ENCODE measurements around the gene CSNK1A1L.

Gene CSNK1A1L

DNA sequence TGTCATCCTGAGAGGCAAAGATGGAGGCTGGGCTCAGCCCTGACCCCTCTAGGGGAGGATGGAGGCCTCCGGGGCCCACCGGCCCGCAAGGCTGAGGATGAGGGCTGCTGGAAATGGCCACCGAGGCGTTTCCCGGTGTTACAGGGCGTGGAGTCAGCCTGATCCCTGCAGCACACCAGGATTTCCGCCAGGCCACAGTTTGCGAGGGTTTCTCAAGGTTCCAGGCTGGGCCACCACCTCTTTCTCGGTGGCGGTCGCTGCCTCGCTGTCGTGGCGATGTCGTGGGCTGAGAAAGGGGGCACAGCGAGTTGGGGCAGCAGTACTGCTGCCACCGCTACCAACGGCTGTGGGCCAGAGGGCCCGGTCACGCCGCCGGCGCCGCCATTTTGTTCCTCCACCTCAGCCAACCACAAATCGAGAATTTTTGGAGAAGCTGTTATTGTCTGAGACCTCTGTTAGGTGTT, at the start of gene CSNK1A1L:
Gene CSNK1A1L (minus strand): TSS at position 414 of the 464 bp plus-strand sequence. CDS start 408 bp downstream, at position 6.
- POLR2A ChIA-PET = no interaction called here
- TF ChIP-seq FOXM1 (IDR thresholded peaks at IDR 0.05; ENCODE audit: borderline replicate concordance) (no peak), NFRKB (IDR thresholded peaks at IDR 0.05) (no peak), PKNOX1 (IDR thresholded peaks at IDR 0.05) (no peak), CTBP1 (IDR thresholded peaks at IDR 0.05; ENCODE audit: borderline replicate concordance) (no peak), TARDBP (IDR thresholded peaks at IDR 0.05) (no peak), BHLHE40 (IDR thresholded peaks at IDR 0.05; ENCODE audit: borderline replicate concordance) (no peak), L3MBTL2 (conservative IDR thresholded peaks at IDR 0.05) (no peak), ZNF384 (IDR thresholded peaks at IDR 0.05) (no peak), FOXK2 (IDR thresholded peaks at IDR 0.05) (no peak), ELF4 (IDR thresholded peaks at IDR 0.05) (no peak), SP1 (IDR thresholded peaks at IDR 0.05) (no peak), HDGF (IDR thresholded peaks at IDR 0.05; ENCODE audit: borderline replicate concordance) (no peak), ARNT (IDR thresholded peaks at IDR 0.05) (no peak), SUZ12 (IDR thresholded peaks at IDR 0.05) (no peak), LEF1 (IDR thresholded peaks at IDR 0.05; ENCODE audit: borderline replicate concordance) (no peak), FOXA1 (IDR thresholded peaks at IDR 0.05) (no peak)
- DNase-seq (ENCODE audit: extremely low spot score) = no peak
- CTCF ChIA-PET = no interaction called here

- TF ChIP-seq ZNF384 (IDR thresholded peaks at IDR 0.05) (no peak), LEF1 (IDR thresholded peaks at IDR 0.05; ENCODE audit: borderline replicate concordance) (no peak), SP1 (IDR thresholded peaks at IDR 0.05) (no peak), HDGF (IDR thresholded peaks at IDR 0.05; ENCODE audit: borderline replicate concordance) (no peak), PKNOX1 (IDR thresholded peaks at IDR 0.05) (no peak)
- ChIA-PET CTCF (no interaction called here), POLR2A (no interaction called here)
- DNase-seq (ENCODE audit: extremely low spot score) = no peak
Observed at GRCh38 chr13:37149380-37149779, 43.9 kb upstream of the CSNK1A1L start.

DNA sequence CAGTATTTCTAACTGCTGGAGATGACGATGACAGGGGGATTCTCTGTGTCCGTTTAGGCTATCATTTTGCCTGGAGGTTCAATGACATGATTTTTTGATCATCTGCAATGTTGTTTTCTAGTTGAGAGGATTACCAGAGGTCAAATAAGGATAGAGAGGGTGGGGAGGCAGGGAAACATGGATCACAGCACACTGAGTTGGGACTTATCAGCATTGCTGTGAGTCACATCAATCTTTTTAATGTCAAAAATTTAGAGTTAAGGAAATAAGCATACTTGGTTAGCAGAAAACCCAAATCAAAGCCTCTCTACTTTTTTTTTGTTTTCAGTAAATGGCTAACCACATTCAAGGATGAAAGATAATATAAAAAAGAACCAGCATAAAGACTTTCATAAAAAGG, 43.0 kb upstream of the CSNK1A1L start:
- TF ChIP-seq ELF4 (IDR thresholded peaks at IDR 0.05) (no peak), LEF1 (IDR thresholded peaks at IDR 0.05; ENCODE audit: borderline replicate concordance) (no peak), FOXA1 (IDR thresholded peaks at IDR 0.05) (no peak), ARNT (IDR thresholded peaks at IDR 0.05) (no peak), HDGF (IDR thresholded peaks at IDR 0.05; ENCODE audit: borderline replicate concordance) (no peak), FOXK2 (IDR thresholded peaks at IDR 0.05) (no peak), PKNOX1 (IDR thresholded peaks at IDR 0.05) (no peak), NFRKB (IDR thresholded peaks at IDR 0.05) (no peak), SP1 (IDR thresholded peaks at IDR 0.05) (no peak), L3MBTL2 (conservative IDR thresholded peaks at IDR 0.05) (no peak), FOXM1 (IDR thresholded peaks at IDR 0.05; ENCODE audit: borderline replicate concordance) (no peak), CTBP1 (IDR thresholded peaks at IDR 0.05; ENCODE audit: borderline replicate concordance) (no peak), BHLHE40 (IDR thresholded peaks at IDR 0.05; ENCODE audit: borderline replicate concordance) (no peak), ZNF384 (IDR thresholded peaks at IDR 0.05) (no peak), SUZ12 (IDR thresholded peaks at IDR 0.05) (no peak), TARDBP (IDR thresholded peaks at IDR 0.05) (no peak)
- CTCF ChIA-PET = no interaction called here
- POLR2A ChIA-PET = no interaction called here
- DNase-seq (ENCODE audit: extremely low spot score) = no peak

DNA sequence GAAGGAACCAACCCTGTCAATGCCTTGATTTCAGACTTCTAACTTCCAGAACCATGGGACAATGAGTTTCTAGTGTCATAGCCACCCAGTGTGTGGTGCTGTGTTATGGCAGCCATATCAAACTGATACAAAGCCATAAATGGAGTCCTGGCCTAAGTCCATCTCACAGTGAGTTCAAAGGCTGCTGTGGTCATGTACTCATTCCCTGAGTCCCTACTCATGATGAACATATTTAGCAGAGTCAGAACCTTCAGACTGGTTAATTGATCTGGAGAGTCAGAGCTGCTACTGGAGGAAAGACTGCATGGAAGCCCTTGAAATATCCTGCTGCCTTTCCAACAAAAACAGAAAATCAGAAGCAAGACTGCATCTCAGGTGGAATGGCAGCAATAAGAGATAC, 39.2 kb upstream of the CSNK1A1L start:
- no peak for DNase-seq (ENCODE audit: extremely low spot score)
- CTCF ChIA-PET = no interaction called here
- TF ChIP-seq PKNOX1 (IDR thresholded peaks at IDR 0.05) (no peak), TARDBP (IDR thresholded peaks at IDR 0.05) (no peak), HDGF (IDR thresholded peaks at IDR 0.05; ENCODE audit: borderline replicate concordance) (no peak), FOXA1 (IDR thresholded peaks at IDR 0.05) (no peak), SUZ12 (IDR thresholded peaks at IDR 0.05) (no peak), FOXM1 (IDR thresholded peaks at IDR 0.05; ENCODE audit: borderline replicate concordance) (no peak), ELF4 (IDR thresholded peaks at IDR 0.05) (no peak), BHLHE40 (IDR thresholded peaks at IDR 0.05; ENCODE audit: borderline replicate concordance) (no peak), ZNF384 (IDR thresholded peaks at IDR 0.05) (no peak), NFRKB (IDR thresholded peaks at IDR 0.05) (no peak), FOXK2 (IDR thresholded peaks at IDR 0.05) (no peak), LEF1 (IDR thresholded peaks at IDR 0.05; ENCODE audit: borderline replicate concordance) (no peak), SP1 (IDR thresholded peaks at IDR 0.05) (no peak), CTBP1 (IDR thresholded peaks at IDR 0.05; ENCODE audit: borderline replicate concordance) (no peak), L3MBTL2 (conservative IDR thresholded peaks at IDR 0.05) (no peak), ARNT (IDR thresholded peaks at IDR 0.05) (no peak)
- POLR2A ChIA-PET = no interaction called here

GRCh38 chr13:37143911-37144310, 38.4 kb upstream of the CSNK1A1L start:
- ChIA-PET CTCF (no interaction called here), POLR2A (no interaction called here)

DNA sequence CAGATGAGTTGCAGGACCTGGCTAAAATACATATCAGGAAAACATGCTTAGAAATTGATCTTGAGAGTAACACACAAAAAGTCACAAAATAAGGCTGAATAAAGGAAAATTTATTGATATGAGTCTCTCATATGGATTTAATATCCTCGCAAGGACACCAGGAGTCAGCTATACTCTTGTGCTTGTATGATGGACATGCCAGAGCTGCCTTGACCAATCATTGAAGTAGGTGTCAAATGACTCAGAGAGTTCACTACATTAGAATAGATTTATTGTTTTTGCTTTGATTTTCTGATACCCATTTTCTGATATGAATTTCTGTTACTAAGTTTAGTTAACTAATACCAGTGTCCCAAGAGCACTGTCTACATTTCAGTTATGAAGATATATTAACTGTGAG, 37.4 kb upstream of the CSNK1A1L start:
- CTCF ChIA-PET = no interaction called here
- POLR2A ChIA-PET = no interaction called here
- TF ChIP-seq ELF4 (IDR thresholded peaks at IDR 0.05) = no peak
- TF ChIP-seq PKNOX1 (IDR thresholded peaks at IDR 0.05) = no peak
- TF ChIP-seq FOXK2 (IDR thresholded peaks at IDR 0.05) = no peak
- no peak for TF ChIP-seq FOXM1 (IDR thresholded peaks at IDR 0.05; ENCODE audit: borderline replicate concordance)
- no peak for TF ChIP-seq SP1 (IDR thresholded peaks at IDR 0.05)
- no peak for TF ChIP-seq CTBP1 (IDR thresholded peaks at IDR 0.05; ENCODE audit: borderline replicate concordance)
- no peak for TF ChIP-seq ARNT (IDR thresholded peaks at IDR 0.05)
- no peak for TF ChIP-seq FOXA1 (IDR thresholded peaks at IDR 0.05)
- no peak for TF ChIP-seq L3MBTL2 (conservative IDR thresholded peaks at IDR 0.05)
- no peak for TF ChIP-seq TARDBP (IDR thresholded peaks at IDR 0.05)
- TF ChIP-seq ZNF384 (IDR thresholded peaks at IDR 0.05) = no peak
- TF ChIP-seq BHLHE40 (IDR thresholded peaks at IDR 0.05; ENCODE audit: borderline replicate concordance) = no peak
- TF ChIP-seq NFRKB (IDR thresholded peaks at IDR 0.05) = no peak
- no peak for TF ChIP-seq HDGF (IDR thresholded peaks at IDR 0.05; ENCODE audit: borderline replicate concordance)
- DNase-seq (ENCODE audit: extremely low spot score) = no peak

More at GRCh38 chr13:37143911-37144310, 38.4 kb upstream of the CSNK1A1L start:
- TF ChIP-seq FOXM1 (IDR thresholded peaks at IDR 0.05; ENCODE audit: borderline replicate concordance) (no peak), FOXA1 (IDR thresholded peaks at IDR 0.05) (no peak), FOXK2 (IDR thresholded peaks at IDR 0.05) (no peak), L3MBTL2 (conservative IDR thresholded peaks at IDR 0.05) (no peak), ARNT (IDR thresholded peaks at IDR 0.05) (no peak)
- DNase-seq (ENCODE audit: extremely low spot score) = no peak

All from HEK293T (cell line).